CD4-positive, alpha-beta memory T cell (primary cell): ENCODE measurements around the gene FAM78B. TPM values are rescaled to one million over a fixed set of nuclear protein-coding genes. Genes with fewer than 3 reads are reported as not detected.

Experiments used
- CTCF ChIA-PET: fragments of 350-600 bp; sonication (Branson Sonifier 250); formaldehyde crosslinking; loops from one replicate; lab custom pipeline; 2021; ENCODE audit warnings: inconsistent platforms; ENCODE audit not compliant: partially characterized antibody; lab: Charles Lee
- POLR2A ChIA-PET: fragments of 350-600 bp; sonication (Branson Sonifier 250); formaldehyde crosslinking; loops from one replicate; lab custom pipeline; 2021; ENCODE audit not compliant: partially characterized antibody; lab: Charles Lee
- DNase-seq, 5 donors: peaks; one replicate each; pipeline versions ENCODE4 v3.0.0 to v3.0.0-alpha.2; 2020 to 2022; ENCODE audit warnings: mixed read lengths in 1 of 5
- H3K27ac ChIP-seq: one replicate; pipeline ENCODE4 v1.7.0; 2013; ENCODE audit warnings: low read depth, low read length
- H3K27me3 ChIP-seq: 2 replicates; pipeline ENCODE4 v1.7.0; 2013; ENCODE audit warnings: mild to moderate bottlenecking, low read length, moderate library complexity; ENCODE audit not compliant: insufficient read depth
- H3K36me3 ChIP-seq: 2 replicates; pipeline ENCODE4 v1.7.0; 2013; ENCODE audit warnings: mild to moderate bottlenecking, low read length, moderate library complexity; ENCODE audit not compliant: insufficient read depth
- H3K4me1 ChIP-seq: 2 replicates; pipeline ENCODE4 v1.7.0; 2013; ENCODE audit warnings: mild to moderate bottlenecking, low read length, moderate library complexity; ENCODE audit not compliant: insufficient read depth
- H3K4me3 ChIP-seq, 2 donors: one replicate each; pipeline ENCODE4 v1.7.0; 2013; ENCODE audit warnings: low read length in 2 of 2, mild to moderate bottlenecking in 1 of 2
- H3K9me3 ChIP-seq, 2 donors: one replicate each; pipeline ENCODE4 v1.7.0; 2013; ENCODE audit warnings: low read length in 2 of 2, control low read depth in 1 of 2; ENCODE audit not compliant: control insufficient read depth in 1 of 2
- H3K27ac Mint-ChIP-seq, 7 donors: one replicate each; pipeline ENCODE4 v1.8.0; 2020 to 2021; ENCODE audit warnings: mixed read lengths in 7 of 7, mild to moderate bottlenecking in 6 of 7, inconsistent platforms in 3 of 7, moderate library complexity in 3 of 7
- H3K27me3 Mint-ChIP-seq, 2 donors: one replicate each; pipeline ENCODE4 v1.8.0; 2020 to 2021; ENCODE audit warnings: mixed read lengths in 2 of 2
- H3K36me3 Mint-ChIP-seq, 2 donors: one replicate each; pipeline ENCODE4 v1.8.0; 2020 to 2021; ENCODE audit warnings: mixed read lengths in 2 of 2, inconsistent platforms in 1 of 2, mild to moderate bottlenecking in 1 of 2
- H3K4me1 Mint-ChIP-seq, 4 donors: one replicate each; pipeline ENCODE4 v1.8.0; 2020 to 2021; ENCODE audit warnings: mixed read lengths in 4 of 4, mild to moderate bottlenecking in 1 of 4
- H3K4me3 Mint-ChIP-seq, 8 donors: one replicate each; pipeline ENCODE4 v1.8.0; 2020 to 2021; ENCODE audit warnings: mixed read lengths in 8 of 8, mild to moderate bottlenecking in 7 of 8, moderate library complexity in 6 of 8, inconsistent platforms in 3 of 8
- H3K9me3 Mint-ChIP-seq, 8 donors: one replicate each; pipeline ENCODE4 v1.8.0; 2020 to 2021; ENCODE audit warnings: mixed read lengths in 8 of 8, mild to moderate bottlenecking in 5 of 8, inconsistent platforms in 3 of 8, moderate library complexity in 1 of 8
- intact Hi-C: fragments of 100-400 bp; cut with micrococcal nuclease; formaldehyde crosslinking; loops from one replicate; pipeline ENCODE4 v1.15.1; 2023
- polyA plus RNA-seq, 2 donors: library from polyadenylated mRNA; unstranded; fragments of 300-500 nt; fragmentation: Illumina TruSeq; gene quantifications; one replicate each; pipeline ENCODE4 v1.2.3, GENCODE V29; 2021
- total RNA-seq, 2 experiments: library from RNA; stranded (reverse); gene quantifications; one replicate each; pipeline ENCODE4 v1.2.3, GENCODE V29; 2021

The FAM78B gene
- total and polyA plus RNA-seq, 4 experiments from 2014 or later, result 0.08 to 0.33 (median 0.27) TPM

- Histone ChIP-seq H3K4me3 (no peak overlapping the region), H3K27me3 (no peaks in the 10 kb centered on the region), H3K27ac (no peak overlapping the region), H3K36me3 (no peaks in the 10 kb centered on the region), H3K9me3 (no peaks in the 10 kb centered on the region), H3K4me1 (no peaks in the 10 kb centered on the region)
- Mint-ChIP-seq H3K27me3 (peaks cover 3 to 4% of the 10 kb centered on the region in 2 donors), H3K9me3 (peaks cover 0 to 9% (median 4%) of the 10 kb centered on the region in 8 donors), H3K4me1 (peaks cover 0 to 1% (median 0%) of the 10 kb centered on the region in 4 donors), H3K27ac (no peak overlapping the region), H3K4me3 (no peak overlapping the region), H3K36me3 (no peaks in the 10 kb centered on the region)
- CTCF ChIA-PET, result no interaction called here
- intact Hi-C loops, result no loop called here
- POLR2A ChIA-PET, result no interaction called here
- DNase-seq, result no peak
Measured at GRCh38 chr1:166133857-166134256, 32.9 kb downstream of the FAM78B start.

GRCh38 chr1:166133276-166133841 lies 33.4 kb downstream of the FAM78B start:
- intact Hi-C loops, result no loop called here

GRCh38 chr1:166132496-166132895 lies 34.3 kb downstream of the FAM78B start:
- H3K27ac ChIP-seq, result no peak overlapping the region
- peaks cover 0 to 1% (median 0%) of the 10 kb centered on the region in 4 donors for H3K4me1 Mint-ChIP-seq
- POLR2A ChIA-PET, result no interaction called here
- peaks cover 0 to 8% (median 4%) of the 10 kb centered on the region in 8 donors for H3K9me3 Mint-ChIP-seq
- no peaks in the 10 kb centered on the region for H3K36me3 ChIP-seq
- peaks cover 3 to 4% of the 10 kb centered on the region in 2 donors for H3K27me3 Mint-ChIP-seq
- DNase-seq, result no peak
- no peak overlapping the region for H3K27ac Mint-ChIP-seq
- H3K4me3 ChIP-seq, result no peak overlapping the region
- no peaks in the 10 kb centered on the region for H3K27me3 ChIP-seq
- no peaks in the 10 kb centered on the region for H3K4me1 ChIP-seq
- CTCF ChIA-PET, result interaction anchor here (0.6 to 1.3 kb wide), 2 partner anchors 24 to 212 kb away, joined by 3 read pairs; no protein-coding TSS in a partner anchor
- intact Hi-C loops, result no loop called here
- no peak overlapping the region for H3K4me3 Mint-ChIP-seq
- no peaks in the 10 kb centered on the region for H3K9me3 ChIP-seq
- H3K36me3 Mint-ChIP-seq, result no peaks in the 10 kb centered on the region

More at GRCh38 chr1:166133276-166133841, 33.4 kb downstream of the FAM78B start:
- no peak overlapping the region for H3K27ac ChIP-seq
- ChIA-PET CTCF (interaction anchor here (0.6 kb wide), 1 partner anchor 211 kb away, joined by 3 read pairs; no protein-coding TSS in a partner anchor), POLR2A (no interaction called here)
- Mint-ChIP-seq H3K27ac (no peak overlapping the region), H3K4me3 (no peak overlapping the region), H3K9me3 (peaks cover 0 to 9% (median 4%) of the 10 kb centered on the region in 8 donors), H3K4me1 (peaks cover 0 to 1% (median 0%) of the 10 kb centered on the region in 4 donors), H3K36me3 (no peaks in the 10 kb centered on the region), H3K27me3 (peaks cover 3 to 4% of the 10 kb centered on the region in 2 donors)
- no peak for DNase-seq
- H3K27me3 ChIP-seq, result no peaks in the 10 kb centered on the region
- H3K4me1 ChIP-seq, result no peaks in the 10 kb centered on the region
- no peaks in the 10 kb centered on the region for H3K36me3 ChIP-seq
- no peaks in the 10 kb centered on the region for H3K9me3 ChIP-seq
- no peak overlapping the region for H3K4me3 ChIP-seq

GRCh38 chr1:166129006-166129405 lies 37.8 kb downstream of the FAM78B start:
- no peaks in the 10 kb centered on the region for H3K9me3 ChIP-seq
- Mint-ChIP-seq H3K27ac (no peak overlapping the region), H3K27me3 (peaks cover 1 to 4% of the 10 kb centered on the region in 2 donors), H3K9me3 (peaks cover 0 to 8% (median 4%) of the 10 kb centered on the region in 8 donors), H3K4me3 (no peak overlapping the region), H3K36me3 (no peaks in the 10 kb centered on the region), H3K4me1 (no peaks in the 10 kb centered on the region)
- intact Hi-C loops, result no loop called here
- POLR2A ChIA-PET, result no interaction called here
- H3K36me3 ChIP-seq, result no peaks in the 10 kb centered on the region
- no peaks in the 10 kb centered on the region for H3K27me3 ChIP-seq
- CTCF ChIA-PET, result no interaction called here
- H3K27ac ChIP-seq, result no peak overlapping the region
- H3K4me1 ChIP-seq, result no peaks in the 10 kb centered on the region
- no peak for DNase-seq
- H3K4me3 ChIP-seq, result no peak overlapping the region

- no peak overlapping the region for H3K27ac Mint-ChIP-seq
- H3K36me3 ChIP-seq, result no peaks in the 10 kb centered on the region
- peaks cover 0 to 7% (median 4%) of the 10 kb centered on the region in 8 donors for H3K9me3 Mint-ChIP-seq
- H3K36me3 Mint-ChIP-seq, result no peaks in the 10 kb centered on the region
- no peaks in the 10 kb centered on the region for H3K4me1 Mint-ChIP-seq
- intact Hi-C loops, result no loop called here
- no peaks in the 10 kb centered on the region for H3K9me3 ChIP-seq
- H3K27me3 Mint-ChIP-seq, result peaks cover 1 to 6% of the 10 kb centered on the region in 2 donors
- POLR2A ChIA-PET, result no interaction called here
- H3K4me1 ChIP-seq, result no peaks in the 10 kb centered on the region
- H3K27me3 ChIP-seq, result no peaks in the 10 kb centered on the region
- CTCF ChIA-PET, result no interaction called here
- DNase-seq, result no peak
- no peak overlapping the region for H3K27ac ChIP-seq
- H3K4me3 Mint-ChIP-seq, result no peak overlapping the region
- H3K4me3 ChIP-seq, result no peak overlapping the region
Measured at GRCh38 chr1:166128195-166128594, 38.6 kb downstream of the FAM78B start.

GRCh38 chr1:166127003-166127402 lies 39.8 kb downstream of the FAM78B start:
- H3K9me3 Mint-ChIP-seq, result peaks cover 0 to 1% (median 0%) of the 10 kb centered on the region in 8 donors
- ChIA-PET POLR2A (no interaction called here), CTCF (no interaction called here)
- H3K4me1 Mint-ChIP-seq, result no peaks in the 10 kb centered on the region
- Histone ChIP-seq H3K27ac (no peak overlapping the region), H3K4me1 (no peaks in the 10 kb centered on the region), H3K36me3 (no peaks in the 10 kb centered on the region), H3K4me3 (no peak overlapping the region), H3K27me3 (no peaks in the 10 kb centered on the region), H3K9me3 (no peaks in the 10 kb centered on the region)
- no peak overlapping the region for H3K4me3 Mint-ChIP-seq
- H3K27ac Mint-ChIP-seq, result no peak overlapping the region
- peaks cover 1% of the 10 kb centered on the region in 2 donors for H3K27me3 Mint-ChIP-seq
- no peaks in the 10 kb centered on the region for H3K36me3 Mint-ChIP-seq
- DNase-seq, result no peak
- intact Hi-C loops, result no loop called here

- H3K36me3 Mint-ChIP-seq, result no peaks in the 10 kb centered on the region
- Histone ChIP-seq H3K4me1 (no peaks in the 10 kb centered on the region), H3K4me3 (no peak overlapping the region), H3K9me3 (no peaks in the 10 kb centered on the region), H3K27ac (no peak overlapping the region), H3K36me3 (no peaks in the 10 kb centered on the region), H3K27me3 (no peaks in the 10 kb centered on the region)
- POLR2A ChIA-PET, result no interaction called here
- no peak overlapping the region for H3K4me3 Mint-ChIP-seq
- H3K27me3 Mint-ChIP-seq, result peaks cover 1% of the 10 kb centered on the region in 2 donors
- H3K9me3 Mint-ChIP-seq, result peaks cover 0 to 1% (median 0%) of the 10 kb centered on the region in 8 donors
- H3K27ac Mint-ChIP-seq, result no peak overlapping the region
- intact Hi-C loops, result no loop called here
- H3K4me1 Mint-ChIP-seq, result no peaks in the 10 kb centered on the region
- CTCF ChIA-PET, result no interaction called here
- DNase-seq, result no peak
Measured at GRCh38 chr1:166122873-166123466, 43.8 kb downstream of the FAM78B start.
